ENCODE data around the gene FNDC11. TPM values are rescaled to one million over a fixed set of nuclear protein-coding genes. Genes with fewer than 3 reads are reported as not detected.

Gene FNDC11
- total RNA-seq, 2 donors from 2014 or later = 1.8 to 12.1 TPM

DNA sequence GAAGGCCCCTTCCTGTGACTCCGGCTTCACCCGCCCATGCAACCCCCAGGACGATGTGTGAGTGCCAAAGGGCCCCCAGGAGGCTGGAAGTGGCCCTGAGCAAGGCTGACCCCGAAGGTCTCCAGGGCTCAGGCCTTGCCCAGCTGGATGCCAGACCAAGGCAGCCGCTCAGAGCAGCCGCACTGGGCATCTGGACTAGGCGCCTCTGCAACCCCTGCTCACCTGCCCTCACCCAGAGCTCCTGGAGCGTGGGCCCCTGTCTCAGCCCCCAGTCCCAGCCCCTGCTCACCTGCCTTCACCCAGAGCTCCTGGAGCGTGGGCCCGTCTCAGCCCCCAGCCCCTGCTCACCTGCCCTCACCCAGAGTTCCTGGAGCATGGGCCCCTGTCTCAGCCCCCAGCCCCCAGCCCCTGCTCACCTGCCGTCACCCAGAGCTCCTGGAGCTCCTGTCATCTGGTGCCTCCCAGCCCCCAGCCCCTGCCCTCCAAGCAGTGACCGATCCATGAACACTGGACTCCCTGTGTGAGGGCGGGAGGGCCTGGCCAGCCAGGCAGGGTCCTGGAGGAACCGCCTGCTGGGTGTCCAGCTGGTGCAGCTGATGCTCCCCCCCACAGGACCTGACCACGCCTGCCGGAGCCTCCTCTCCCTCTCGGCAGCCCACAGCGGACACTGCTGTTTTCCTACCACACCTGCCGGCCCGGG is 7.6 kb upstream of the FNDC11 start:
- Histone ChIP-seq H3K27ac (no peak overlapping the region), H3K27me3 (replicated peaks; ENCODE audit: insufficient read depth) (no peaks in the 10 kb centered on the region), H3K4me1 (replicated peaks) (no peaks in the 10 kb centered on the region), H3K36me3 (no peaks in the 10 kb centered on the region), H3K4me3 (no peak overlapping the region), H3K9me3 (no peaks in the 10 kb centered on the region)
- TF ChIP-seq, protein P1, sequence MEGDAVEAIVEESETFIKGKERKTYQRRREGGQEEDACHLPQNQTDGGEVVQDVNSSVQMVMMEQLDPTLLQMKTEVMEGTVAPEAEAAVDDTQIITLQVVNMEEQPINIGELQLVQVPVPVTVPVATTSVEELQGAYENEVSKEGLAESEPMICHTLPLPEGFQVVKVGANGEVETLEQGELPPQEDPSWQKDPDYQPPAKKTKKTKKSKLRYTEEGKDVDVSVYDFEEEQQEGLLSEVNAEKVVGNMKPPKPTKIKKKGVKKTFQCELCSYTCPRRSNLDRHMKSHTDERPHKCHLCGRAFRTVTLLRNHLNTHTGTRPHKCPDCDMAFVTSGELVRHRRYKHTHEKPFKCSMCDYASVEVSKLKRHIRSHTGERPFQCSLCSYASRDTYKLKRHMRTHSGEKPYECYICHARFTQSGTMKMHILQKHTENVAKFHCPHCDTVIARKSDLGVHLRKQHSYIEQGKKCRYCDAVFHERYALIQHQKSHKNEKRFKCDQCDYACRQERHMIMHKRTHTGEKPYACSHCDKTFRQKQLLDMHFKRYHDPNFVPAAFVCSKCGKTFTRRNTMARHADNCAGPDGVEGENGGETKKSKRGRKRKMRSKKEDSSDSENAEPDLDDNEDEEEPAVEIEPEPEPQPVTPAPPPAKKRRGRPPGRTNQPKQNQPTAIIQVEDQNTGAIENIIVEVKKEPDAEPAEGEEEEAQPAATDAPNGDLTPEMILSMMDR (IDR thresholded peaks at IDR 0.05) = no peak
- TF ChIP-seq POLR2A (IDR thresholded peaks at IDR 0.05) (no peak), POLR2AphosphoS5 (IDR thresholded peaks at IDR 0.05) (no peak)
- intact Hi-C loops (cut with DNase I) = no loop called here
- DNase-seq (ENCODE audit: low spot score) = no peak
- 64% methylated on average over 9 of the region's 20 CpGs for WGBS

DNA sequence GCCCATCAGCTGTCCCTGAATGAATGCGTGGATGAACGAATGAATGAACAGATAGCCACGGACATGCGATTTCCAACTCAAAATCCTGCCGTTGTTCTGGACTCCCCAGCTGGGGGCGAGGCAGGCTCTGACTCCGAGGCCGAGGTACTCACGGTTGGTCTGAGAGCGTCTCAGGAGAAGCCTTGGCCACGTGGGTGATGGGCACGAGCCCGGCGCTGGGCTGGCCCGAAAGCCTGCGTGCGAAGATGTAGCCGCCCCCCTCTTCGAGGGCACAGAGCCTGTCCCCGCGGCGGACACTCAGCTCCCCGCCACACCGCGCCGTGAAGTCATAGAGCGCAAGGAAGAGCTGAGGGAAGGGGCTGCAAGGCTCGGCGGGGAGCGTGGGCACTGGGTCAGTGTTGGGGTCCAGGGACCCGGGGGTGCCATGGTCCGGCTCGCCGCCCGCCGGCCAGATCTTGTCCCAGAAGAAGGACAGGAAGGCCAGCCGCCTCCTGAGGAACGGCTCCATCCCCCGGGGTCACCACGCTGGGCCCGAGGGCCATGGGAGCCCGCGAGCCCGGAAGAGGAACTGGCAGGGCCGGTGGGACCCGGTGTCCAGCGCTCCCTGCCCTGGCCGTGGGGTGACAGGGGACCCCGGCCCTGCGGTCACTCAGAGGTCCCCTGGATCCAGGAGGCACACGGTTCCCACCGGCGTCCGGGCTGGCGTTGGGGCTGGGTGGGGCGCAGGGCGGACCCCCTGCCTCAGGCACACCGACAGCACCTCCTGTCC is 6.8 kb upstream of the FNDC11 start:
- DNase-seq (ENCODE audit: low spot score) = no peak
- no peak for TF ChIP-seq POLR2AphosphoS5 (IDR thresholded peaks at IDR 0.05)
- TF ChIP-seq POLR2A (IDR thresholded peaks at IDR 0.05) = no peak
- TF ChIP-seq, protein P1 (IDR thresholded peaks at IDR 0.05) = no peak
- 50% methylated on average over 41 of the region's 58 CpGs for whole genome bisulfite sequencing
- H3K4me1 ChIP-seq (replicated peaks) = no peaks in the 10 kb centered on the region
- no peaks in the 10 kb centered on the region for H3K9me3 ChIP-seq
- no peaks in the 10 kb centered on the region for H3K27me3 ChIP-seq (replicated peaks; ENCODE audit: insufficient read depth)
- H3K27ac ChIP-seq = no peak overlapping the region
- intact Hi-C loops (cut with DNase I) = no loop called here
- H3K4me3 ChIP-seq = no peak overlapping the region
- no peaks in the 10 kb centered on the region for H3K36me3 ChIP-seq

DNA sequence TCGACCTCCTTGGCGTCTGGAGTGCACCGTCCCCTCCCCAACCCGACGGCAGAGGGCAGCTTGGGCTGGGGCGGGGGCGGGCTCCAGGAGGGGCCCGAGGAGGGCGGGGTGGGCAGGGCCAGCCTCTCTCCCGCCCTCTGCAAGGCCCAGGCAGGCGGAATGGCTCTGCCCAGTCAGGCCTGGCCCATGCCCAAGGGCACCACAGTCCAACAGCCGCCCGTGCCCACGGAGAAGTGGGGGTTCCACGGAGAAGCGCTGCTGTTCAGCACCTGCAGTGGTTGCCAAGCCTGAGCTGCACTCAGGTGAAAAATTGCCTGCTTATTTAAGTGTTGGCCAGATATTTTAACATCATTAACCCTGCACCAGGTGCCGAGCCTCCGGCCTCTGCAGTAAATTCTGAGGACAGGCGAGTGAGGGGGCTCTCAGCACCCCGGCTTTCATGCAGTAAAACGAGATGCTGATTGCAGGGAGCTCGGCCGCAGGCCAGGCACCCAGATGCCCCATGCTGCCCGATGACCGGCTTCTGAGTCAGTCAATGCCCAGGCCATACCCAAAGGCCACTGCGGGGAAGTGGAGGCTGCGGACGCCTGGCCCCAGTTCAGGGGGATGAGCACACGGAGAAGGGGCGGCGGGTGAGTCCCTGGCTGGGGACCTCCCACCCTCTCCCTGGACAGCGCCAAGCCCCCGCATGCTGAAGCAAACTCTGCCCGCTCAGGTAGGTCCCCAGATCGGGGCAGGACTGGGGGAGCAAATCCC is 6.1 kb upstream of the FNDC11 start, which contains the start of gene SRMS:
TSS of gene SRMS (minus strand) at position 25 of the 756 bp plus-strand sequence. CDS start 286 bp downstream, outside the sequence.
- H3K27ac ChIP-seq = no peak within 1 kb of the TSS
- no peaks in the 10 kb centered on the region for H3K4me1 ChIP-seq (replicated peaks)
- H3K4me3 ChIP-seq = no peak within 1 kb of the TSS
- no peaks in the 10 kb centered on the region for H3K9me3 ChIP-seq
- H3K36me3 ChIP-seq = no peaks in the 10 kb centered on the region
- TF ChIP-seq, protein P1 (IDR thresholded peaks at IDR 0.05) = no peak
- no peak for TF ChIP-seq POLR2AphosphoS5 (IDR thresholded peaks at IDR 0.05)
- intact Hi-C loops (cut with DNase I) = no loop called here
- no peak for DNase-seq (ENCODE audit: low spot score)
- 47% methylated on average over 35 of the region's 35 CpGs for WGBS
- H3K27me3 ChIP-seq (replicated peaks; ENCODE audit: insufficient read depth) = no peaks in the 10 kb centered on the region

DNA sequence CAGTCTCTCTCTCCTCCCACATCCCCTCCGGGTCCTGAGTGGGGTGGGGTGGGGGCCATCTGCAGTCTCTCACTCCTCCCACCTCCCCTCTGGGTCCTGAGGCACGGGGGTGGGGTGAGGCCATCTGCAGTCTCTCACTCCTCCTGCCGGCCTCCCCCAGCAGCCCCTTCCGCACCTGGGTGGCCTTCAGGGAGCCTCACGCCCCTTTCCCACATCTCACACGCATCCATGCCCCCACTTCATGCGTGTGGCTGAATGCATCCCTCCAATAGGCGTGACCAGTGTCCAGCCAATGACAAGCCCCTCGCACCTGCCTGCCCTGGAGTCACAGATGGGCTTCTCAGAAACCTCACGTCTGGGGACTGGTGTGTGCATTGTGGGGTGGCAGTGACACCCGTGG is 5.4 kb upstream of the FNDC11 start:
- Histone ChIP-seq H3K4me3 (no peak overlapping the region), H3K4me1 (replicated peaks) (no peaks in the 10 kb centered on the region), H3K27me3 (replicated peaks; ENCODE audit: insufficient read depth) (no peaks in the 10 kb centered on the region), H3K27ac (no peak overlapping the region), H3K36me3 (no peaks in the 10 kb centered on the region), H3K9me3 (no peaks in the 10 kb centered on the region)
- TF ChIP-seq POLR2A (IDR thresholded peaks at IDR 0.05) (no peak), POLR2AphosphoS5 (IDR thresholded peaks at IDR 0.05) (no peak)
- TF ChIP-seq, protein P1 (IDR thresholded peaks at IDR 0.05) = no peak
- no peak for DNase-seq (ENCODE audit: low spot score)
- 43% methylated on average over 10 of the region's 11 CpGs for WGBS
- intact Hi-C loops (cut with DNase I) = no loop called here

All from prostate gland (tissue), 2 donors.